ENCODE results near the gene CES4A.

The CES4A gene

DNA sequence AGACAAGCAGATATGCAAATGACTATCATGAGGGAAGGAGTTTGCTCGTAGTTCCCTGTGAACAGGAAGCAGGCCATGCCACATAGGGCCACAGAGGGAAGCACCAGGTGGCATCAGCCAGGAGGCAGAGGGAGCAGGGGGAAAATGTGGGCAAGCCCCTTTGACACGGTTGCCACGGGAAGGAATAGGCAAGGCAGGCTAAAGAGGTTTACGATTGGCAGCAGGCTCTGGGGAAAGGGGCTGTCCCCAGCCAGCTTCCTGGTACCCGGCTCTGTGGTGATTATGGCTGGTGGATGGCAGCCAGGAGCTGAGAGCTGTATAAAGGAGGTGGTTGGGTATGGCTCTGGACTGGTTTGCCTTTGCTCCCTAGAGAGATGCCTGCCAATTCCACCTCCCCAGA, 26.5 kb upstream of the CES4A start:
- CTCF ChIA-PET, result interaction anchor here (0.6 to 3.8 kb wide), 11 partner anchors 9 to 193 kb away, joined by 3 to 33 read pairs (median 4); partner anchors contain the start of genes CDH16 and CIAO2B
- Histone ChIP-seq H3K36me3 (ENCODE audit: control insufficient read depth in 2 of 2, insufficient read depth in 1 of 2, low read length in 2 of 2) (peaks cover 0 to 39% of the 10 kb centered on the region in 2 experiments; a peak in 1 of 3 replicates), H3K4me3 (ENCODE audit: low read depth, low read length) (no peak overlapping the region), H3K4me1 (ENCODE audit: control insufficient read depth, insufficient read depth, low read length) (no peaks in the 10 kb centered on the region), H3K9me3 (ENCODE audit: control insufficient read depth, insufficient read depth, low read depth, low read length) (no peaks in the 10 kb centered on the region), H3K27ac (ENCODE audit: extremely low read depth, low read depth, low read length) (no peak overlapping the region)
- POLR2A ChIA-PET, result no interaction called here
- TF ChIP-seq ZNF221 (tag by site-specific recombination; IDR thresholded peaks at IDR 0.05; ENCODE audit: borderline replicate concordance) (no peak), ZBTB20 (tag by site-specific recombination; IDR thresholded peaks at IDR 0.05) (peak; percentile 67; the same call in 1 of the 2 replicates)

DNA sequence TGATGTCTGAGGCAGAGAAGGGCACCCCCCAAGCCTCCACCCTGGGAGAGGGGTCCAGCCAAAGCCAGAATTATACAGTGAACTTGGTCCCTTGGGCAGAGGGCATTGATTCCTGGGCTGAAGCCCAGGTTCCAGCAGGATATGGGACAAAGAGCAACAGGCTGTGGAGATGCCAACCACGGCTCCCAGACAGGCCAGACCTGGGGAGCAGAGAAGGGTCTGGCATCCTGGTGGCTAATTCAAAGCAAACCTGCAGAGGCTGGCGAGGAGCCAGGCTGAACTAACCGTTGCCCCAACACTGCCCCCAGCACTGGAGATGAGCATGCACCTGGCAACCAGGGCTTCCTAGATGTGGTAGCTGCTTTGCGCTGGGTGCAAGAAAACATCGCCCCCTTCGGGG, 24.3 kb upstream of the CES4A start:
- ChIA-PET POLR2A (no interaction called here), CTCF (interaction anchor here (0.6 to 2.3 kb wide), 7 partner anchors 12 to 196 kb away, joined by 3 to 10 read pairs (median 3); partner anchors contain the start of genes FBXL8 and TRADD)
- Histone ChIP-seq H3K4me3 (ENCODE audit: low read depth, low read length) (no peak overlapping the region), H3K27ac (ENCODE audit: extremely low read depth, low read depth, low read length) (no peak overlapping the region), H3K9me3 (ENCODE audit: control insufficient read depth, insufficient read depth, low read depth, low read length) (no peaks in the 10 kb centered on the region), H3K36me3 (ENCODE audit: control insufficient read depth in 2 of 2, insufficient read depth in 1 of 2, low read length in 2 of 2) (peaks cover 4 to 50% of the 10 kb centered on the region in 2 experiments; a peak in 2 of 3 replicates), H3K4me1 (ENCODE audit: control insufficient read depth, insufficient read depth, low read length) (no peaks in the 10 kb centered on the region)
- TF ChIP-seq YY1 (tag by site-specific recombination; IDR thresholded peaks at IDR 0.05) (no peak), ZNF426 (tag by site-specific recombination; IDR thresholded peaks at IDR 0.05) (no peak), TRIM28 (IDR thresholded peaks at IDR 0.05; ENCODE audit: borderline replicate concordance, low read length) (no peak), ZNF223 (tag by site-specific recombination; IDR thresholded peaks at IDR 0.05) (no peak)
- TF ChIP-seq, protein P1, sequence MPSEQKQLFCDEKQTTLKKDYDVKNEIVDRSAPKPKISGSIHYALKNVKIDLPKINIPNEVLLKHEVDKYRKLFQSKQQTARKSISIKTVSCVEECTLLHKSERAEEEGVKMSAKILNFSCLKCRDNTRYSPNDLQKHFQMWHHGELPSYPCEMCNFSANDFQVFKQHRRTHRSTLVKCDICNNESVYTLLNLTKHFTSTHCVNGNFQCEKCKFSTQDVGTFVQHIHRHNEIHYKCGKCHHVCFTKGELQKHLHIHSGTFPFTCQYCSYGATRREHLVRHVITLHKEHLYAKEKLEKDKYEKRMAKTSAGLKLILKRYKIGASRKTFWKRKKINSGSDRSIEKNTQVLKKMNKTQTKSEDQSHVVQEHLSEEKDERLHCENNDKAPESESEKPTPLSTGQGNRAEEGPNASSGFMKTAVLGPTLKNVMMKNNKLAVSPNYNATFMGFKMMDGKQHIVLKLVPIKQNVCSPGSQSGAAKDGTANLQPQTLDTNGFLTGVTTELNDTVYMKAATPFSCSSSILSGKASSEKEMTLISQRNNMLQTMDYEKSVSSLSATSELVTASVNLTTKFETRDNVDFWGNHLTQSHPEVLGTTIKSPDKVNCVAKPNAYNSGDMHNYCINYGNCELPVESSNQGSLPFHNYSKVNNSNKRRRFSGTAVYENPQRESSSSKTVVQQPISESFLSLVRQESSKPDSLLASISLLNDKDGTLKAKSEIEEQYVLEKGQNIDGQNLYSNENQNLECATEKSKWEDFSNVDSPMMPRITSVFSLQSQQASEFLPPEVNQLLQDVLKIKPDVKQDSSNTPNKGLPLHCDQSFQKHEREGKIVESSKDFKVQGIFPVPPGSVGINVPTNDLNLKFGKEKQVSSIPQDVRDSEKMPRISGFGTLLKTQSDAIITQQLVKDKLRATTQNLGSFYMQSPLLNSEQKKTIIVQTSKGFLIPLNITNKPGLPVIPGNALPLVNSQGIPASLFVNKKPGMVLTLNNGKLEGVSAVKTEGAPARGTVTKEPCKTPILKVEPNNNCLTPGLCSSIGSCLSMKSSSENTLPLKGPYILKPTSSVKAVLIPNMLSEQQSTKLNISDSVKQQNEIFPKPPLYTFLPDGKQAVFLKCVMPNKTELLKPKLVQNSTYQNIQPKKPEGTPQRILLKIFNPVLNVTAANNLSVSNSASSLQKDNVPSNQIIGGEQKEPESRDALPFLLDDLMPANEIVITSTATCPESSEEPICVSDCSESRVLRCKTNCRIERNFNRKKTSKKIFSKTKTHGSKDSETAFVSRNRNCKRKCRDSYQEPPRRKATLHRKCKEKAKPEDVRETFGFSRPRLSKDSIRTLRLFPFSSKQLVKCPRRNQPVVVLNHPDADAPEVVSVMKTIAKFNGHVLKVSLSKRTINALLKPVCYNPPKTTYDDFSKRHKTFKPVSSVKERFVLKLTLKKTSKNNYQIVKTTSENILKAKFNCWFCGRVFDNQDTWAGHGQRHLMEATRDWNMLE (tag by site-specific recombination; conservative IDR thresholded peaks at IDR 0.05; ENCODE audit: low read depth), result no peak

GRCh38 chr16:66968847-66969246, 19.5 kb upstream of the CES4A start:
- H3K27ac ChIP-seq (ENCODE audit: extremely low read depth, low read depth, low read length), result no peak overlapping the region
- CTCF ChIA-PET, result interaction anchor here (0.7 to 2.0 kb wide), 4 partner anchors 11 to 216 kb away, joined by 3 to 5 read pairs (median 4); no protein-coding TSS in a partner anchor
- POLR2A ChIA-PET, result no interaction called here
- peaks cover 4 to 67% of the 10 kb centered on the region in 2 experiments; a peak in 2 of 3 replicates for H3K36me3 ChIP-seq (ENCODE audit: control insufficient read depth in 2 of 2, insufficient read depth in 1 of 2, low read length in 2 of 2)
- no peak overlapping the region for H3K4me3 ChIP-seq (ENCODE audit: low read depth, low read length)
- H3K4me1 ChIP-seq (ENCODE audit: control insufficient read depth, insufficient read depth, low read length), result no peaks in the 10 kb centered on the region
- no peak for TF ChIP-seq ZNF169 (tag by site-specific recombination; IDR thresholded peaks at IDR 0.05)
- no peak for TF ChIP-seq YY1 (tag by site-specific recombination; IDR thresholded peaks at IDR 0.05)
- no peak for TF ChIP-seq AEBP2 (tag by site-specific recombination; IDR thresholded peaks at IDR 0.05; ENCODE audit: borderline replicate concordance)
- TF ChIP-seq ZNF843 (tag by site-specific recombination; IDR thresholded peaks at IDR 0.05), result no peak
- TF ChIP-seq ZNF510 (tag by site-specific recombination; IDR thresholded peaks at IDR 0.05; ENCODE audit: insufficient replicate concordance), result no peak
- no peak for TF ChIP-seq ZXDB (tag by site-specific recombination; IDR thresholded peaks at IDR 0.05)
- TF ChIP-seq ZNF48 (tag by site-specific recombination; IDR thresholded peaks at IDR 0.05), result no peak
- no peak for TF ChIP-seq ZNF416 (tag by site-specific recombination; IDR thresholded peaks at IDR 0.05)
- TF ChIP-seq ZNF639 (tag by site-specific recombination; IDR thresholded peaks at IDR 0.05), result no peak
- no peak for TF ChIP-seq GLI2 (tag by site-specific recombination; IDR thresholded peaks at IDR 0.05; ENCODE audit: borderline replicate concordance, low read depth)
- TF ChIP-seq, protein P2, sequence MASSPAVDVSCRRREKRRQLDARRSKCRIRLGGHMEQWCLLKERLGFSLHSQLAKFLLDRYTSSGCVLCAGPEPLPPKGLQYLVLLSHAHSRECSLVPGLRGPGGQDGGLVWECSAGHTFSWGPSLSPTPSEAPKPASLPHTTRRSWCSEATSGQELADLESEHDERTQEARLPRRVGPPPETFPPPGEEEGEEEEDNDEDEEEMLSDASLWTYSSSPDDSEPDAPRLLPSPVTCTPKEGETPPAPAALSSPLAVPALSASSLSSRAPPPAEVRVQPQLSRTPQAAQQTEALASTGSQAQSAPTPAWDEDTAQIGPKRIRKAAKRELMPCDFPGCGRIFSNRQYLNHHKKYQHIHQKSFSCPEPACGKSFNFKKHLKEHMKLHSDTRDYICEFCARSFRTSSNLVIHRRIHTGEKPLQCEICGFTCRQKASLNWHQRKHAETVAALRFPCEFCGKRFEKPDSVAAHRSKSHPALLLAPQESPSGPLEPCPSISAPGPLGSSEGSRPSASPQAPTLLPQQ (tag by site-specific recombination; IDR thresholded peaks at IDR 0.05), result no peak
- no peak for TF ChIP-seq ZNF266 (tag by site-specific recombination; IDR thresholded peaks at IDR 0.05; ENCODE audit: low read depth)
- no peak for TF ChIP-seq ZNF555 (tag by site-specific recombination; conservative IDR thresholded peaks at IDR 0.05)
- no peak for TF ChIP-seq ZNF23 (tag by site-specific recombination; IDR thresholded peaks at IDR 0.05; ENCODE audit: borderline replicate concordance)
- H3K9me3 ChIP-seq (ENCODE audit: control insufficient read depth, insufficient read depth, low read depth, low read length), result no peaks in the 10 kb centered on the region

Data from HEK293 (cell line).